HG03060 (cell line): ENCODE measurements around the gene CCIN.

Source experiments
- ATAC-seq: cut with Tn5 transposase; IDR thresholded peaks from one replicate; pipeline ENCODE4 v1.9.1; 2021; ENCODE audit warnings: low read depth, moderate number of reproducible peaks; ENCODE audit not compliant: unreplicated experiment

The CCIN gene

DNA sequence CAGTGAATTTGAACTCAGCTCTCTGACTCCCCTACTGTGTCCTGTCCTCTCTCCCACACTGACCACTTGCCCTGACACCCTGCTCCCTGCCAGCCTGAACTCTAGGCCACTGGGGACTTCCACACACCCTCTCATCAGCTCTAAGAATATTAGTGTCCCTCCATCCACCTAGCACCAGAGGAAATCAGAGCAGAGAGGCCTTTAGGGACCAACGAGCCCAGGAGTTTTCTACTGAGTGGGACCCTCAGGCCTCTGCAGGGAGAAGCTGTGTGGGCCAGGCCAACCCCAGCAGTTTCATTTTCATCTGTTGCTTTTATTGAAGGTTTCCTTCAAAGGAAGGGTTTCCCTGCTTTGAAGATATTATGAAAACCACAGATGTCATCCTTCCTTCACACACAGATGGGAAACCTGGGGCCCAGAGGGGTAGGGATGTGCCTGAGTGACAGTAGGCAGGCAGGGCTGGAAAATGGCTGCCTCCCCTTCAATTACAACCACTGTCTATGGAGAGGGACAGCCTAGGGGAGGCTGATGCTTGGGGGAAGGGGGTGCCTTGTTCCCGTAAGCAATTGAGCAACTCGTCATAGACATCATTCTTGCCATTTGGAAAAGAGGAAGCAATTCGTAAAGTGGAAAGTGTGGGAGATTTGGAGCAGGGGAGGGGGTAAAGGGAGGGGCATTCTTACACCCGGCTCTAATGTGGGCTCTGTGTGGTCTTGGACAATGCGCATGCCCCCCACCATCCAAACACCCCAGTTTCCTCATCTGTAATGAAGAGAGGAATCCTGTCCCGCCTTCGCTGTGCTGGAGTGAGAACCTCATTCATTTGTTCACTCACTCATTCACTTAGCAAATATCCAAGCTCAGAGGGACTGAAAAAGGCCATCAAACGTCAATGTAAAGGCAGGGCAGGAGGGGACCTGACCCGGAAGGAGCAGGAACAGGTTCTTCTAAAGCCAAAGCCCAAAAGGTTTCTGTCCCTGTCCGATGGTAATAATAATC lies 28.8 kb upstream of the CCIN start:
- no peak for ATAC-seq

DNA sequence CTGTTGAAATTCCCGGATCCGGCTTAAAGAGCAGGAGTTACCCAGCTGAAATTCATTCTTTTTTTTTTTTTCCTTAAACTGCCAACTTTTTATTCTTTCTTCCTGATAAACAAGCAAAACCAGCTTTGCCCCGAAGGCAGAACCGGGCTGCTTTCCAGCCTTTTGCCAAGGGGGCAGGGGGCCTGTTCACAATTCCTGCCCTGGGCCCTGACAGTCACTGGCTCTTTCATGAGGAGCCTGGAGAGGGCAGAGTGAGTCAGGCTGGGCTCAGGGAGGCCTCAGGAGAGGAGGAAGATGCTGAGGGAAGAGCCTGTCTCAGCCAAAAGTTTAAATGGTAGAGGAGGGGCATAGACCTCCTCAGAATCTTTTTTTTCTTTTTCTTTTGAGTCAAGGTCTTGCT lies 27.9 kb upstream of the CCIN start:
- no peak for ATAC-seq

DNA sequence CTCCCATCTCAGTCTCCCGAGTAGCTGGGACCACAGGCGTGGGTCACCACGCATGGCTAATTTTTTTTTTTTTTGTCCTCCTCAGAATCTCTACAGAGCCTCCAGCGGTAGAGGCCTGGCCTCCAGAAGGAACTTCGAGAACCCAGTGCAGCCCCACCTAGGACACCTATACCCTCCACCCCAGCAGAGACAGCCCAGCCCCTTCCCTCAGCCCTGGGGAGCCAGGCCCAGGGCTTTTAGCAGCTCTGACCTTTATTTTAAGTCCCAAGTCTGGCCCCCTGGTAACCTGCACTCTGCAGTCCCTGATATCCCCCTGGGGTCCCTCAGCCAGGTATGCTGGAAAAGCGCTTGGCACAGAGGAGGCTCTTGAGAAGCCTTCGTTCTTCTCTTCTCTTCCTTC lies 27.4 kb upstream of the CCIN start:
- ATAC-seq: no peak

DNA sequence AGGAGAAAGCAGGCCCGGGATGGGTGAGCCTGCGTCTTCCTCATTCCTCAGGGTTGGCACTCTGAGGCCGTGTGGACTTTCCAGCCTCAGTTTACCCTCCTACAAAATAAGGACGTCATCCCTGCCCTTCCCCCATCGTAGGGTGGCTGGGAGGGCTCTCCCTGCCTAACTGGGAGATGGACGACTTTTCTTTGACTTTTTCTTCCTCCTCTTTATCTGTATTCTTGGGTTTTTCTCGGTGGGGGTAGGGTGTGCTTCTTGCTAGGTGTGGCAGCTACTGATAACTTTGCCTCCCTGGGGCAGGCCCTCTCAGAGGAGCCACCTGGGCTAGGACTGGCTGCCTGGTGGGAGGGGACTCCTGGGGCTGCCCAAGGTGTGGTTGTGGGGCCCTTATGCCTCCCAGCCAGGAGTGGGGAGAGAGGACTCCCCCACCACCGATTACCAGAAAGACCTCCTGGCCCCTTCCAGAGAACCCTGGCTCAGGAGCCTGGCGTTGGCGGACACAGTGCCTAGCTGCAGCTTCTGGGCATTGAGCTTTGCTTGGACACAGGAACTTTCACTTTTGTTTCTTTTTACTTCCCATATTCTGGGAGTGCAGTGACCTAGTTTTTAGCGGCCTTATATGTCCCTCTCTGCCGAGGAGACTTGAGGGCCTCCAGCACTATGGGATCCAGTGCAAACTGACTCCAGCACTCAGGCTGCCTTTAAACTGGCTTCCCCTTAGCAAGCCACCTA lies 26.5 kb upstream of the CCIN start:
- ATAC-seq: no peak

DNA sequence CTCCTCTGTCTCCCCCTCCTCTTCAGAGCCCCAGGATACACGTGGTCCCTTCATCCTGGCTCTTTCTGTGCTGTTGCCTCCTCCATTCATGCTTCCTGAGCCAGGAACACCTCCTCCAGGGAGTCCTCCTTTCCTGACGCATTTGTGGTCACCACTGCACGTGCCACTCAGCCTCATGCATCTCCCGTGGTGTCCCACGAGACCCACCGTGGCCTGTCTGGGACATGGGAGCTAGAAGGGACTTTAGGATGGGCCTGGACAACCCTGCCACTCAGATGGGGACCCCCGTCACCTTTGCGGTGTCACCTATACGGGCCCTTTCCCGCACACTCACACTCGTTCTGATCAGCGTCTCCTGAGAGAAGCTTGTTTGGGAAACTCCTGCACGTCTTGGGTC lies 25.9 kb upstream of the CCIN start:
- no peak for ATAC-seq

DNA sequence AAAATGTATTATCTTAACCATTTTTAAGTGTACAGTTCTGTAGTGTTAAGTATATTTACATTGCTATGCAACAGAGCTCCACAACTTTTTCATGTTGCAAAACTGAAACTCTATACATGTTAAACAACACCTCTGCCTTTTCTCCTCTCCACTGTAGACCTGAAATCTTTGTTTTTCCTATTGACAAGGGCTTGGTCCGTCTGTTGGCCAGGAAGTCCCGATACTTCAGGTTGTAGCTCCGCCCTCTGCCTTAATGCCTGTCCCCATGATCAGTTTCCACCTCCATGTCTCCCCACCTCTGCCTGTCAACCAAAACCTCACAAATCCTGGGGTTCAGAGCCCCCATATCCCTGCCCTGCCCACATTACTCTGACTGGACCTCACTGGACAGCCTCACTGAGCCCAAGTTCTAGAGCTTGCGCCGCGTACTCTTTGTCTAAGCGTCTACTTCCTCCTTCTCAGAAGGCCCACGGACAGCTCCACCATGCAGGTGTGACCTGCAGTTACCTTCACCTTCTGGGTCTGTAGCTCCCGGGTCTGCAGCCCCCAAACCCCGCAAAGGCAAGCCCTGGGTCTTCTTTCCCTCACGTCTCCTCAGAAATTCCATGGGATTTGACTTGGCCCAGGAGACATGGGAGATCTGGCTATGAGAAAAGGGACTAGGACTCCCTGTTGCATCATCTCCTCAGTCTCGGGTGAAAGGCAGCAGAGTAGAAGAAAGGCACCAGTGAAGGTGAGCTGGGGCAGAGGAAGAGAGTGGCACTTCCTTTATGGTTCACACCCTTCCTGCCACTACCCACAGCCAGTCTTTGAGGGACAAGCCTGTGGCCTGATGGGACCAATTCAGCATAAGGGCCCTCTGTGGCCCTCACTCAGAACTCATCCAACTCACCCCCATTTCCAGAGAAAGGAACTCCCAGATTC lies 24.6 kb upstream of the CCIN start:
- no peak for ATAC-seq

DNA sequence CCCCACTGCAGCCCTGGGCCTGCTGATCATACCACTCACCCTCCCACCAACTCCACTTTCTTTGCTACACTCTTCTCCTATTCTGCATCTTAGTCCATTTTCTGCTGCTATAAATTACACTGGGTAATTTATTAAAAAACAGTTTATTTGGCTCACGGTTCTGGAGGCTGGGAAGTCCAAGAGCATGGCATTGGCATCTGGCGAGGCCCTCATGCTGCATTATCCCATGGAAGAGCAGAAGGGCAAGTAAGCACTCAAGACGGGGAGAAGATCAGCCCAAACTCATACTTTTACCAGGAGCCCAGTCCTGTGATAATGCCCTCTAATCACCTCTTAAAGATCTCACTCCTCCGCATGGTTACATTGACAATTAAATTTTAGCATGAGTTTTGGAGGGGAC lies 23.2 kb upstream of the CCIN start:
- no peak for ATAC-seq

DNA sequence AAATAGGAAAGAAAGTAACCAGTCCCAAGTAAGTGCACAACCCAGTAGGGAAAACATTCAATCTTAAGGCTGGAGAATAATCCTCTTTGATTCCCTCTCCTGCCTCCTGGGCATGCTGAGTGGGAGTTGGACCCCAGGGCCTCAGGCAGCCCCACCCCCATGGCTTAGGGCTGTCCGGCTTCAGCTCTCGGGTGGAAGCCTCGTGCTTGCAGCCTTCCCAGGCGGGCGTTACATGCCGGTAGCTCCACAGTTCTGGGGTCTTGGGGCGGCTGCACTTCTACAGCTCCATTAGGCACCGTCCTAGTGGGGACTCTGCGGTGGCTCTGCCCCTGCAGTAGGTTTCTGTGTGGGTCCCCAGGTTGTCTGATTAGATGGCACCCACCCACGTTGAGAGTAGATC lies 22.5 kb upstream of the CCIN start:
- no peak for ATAC-seq

DNA sequence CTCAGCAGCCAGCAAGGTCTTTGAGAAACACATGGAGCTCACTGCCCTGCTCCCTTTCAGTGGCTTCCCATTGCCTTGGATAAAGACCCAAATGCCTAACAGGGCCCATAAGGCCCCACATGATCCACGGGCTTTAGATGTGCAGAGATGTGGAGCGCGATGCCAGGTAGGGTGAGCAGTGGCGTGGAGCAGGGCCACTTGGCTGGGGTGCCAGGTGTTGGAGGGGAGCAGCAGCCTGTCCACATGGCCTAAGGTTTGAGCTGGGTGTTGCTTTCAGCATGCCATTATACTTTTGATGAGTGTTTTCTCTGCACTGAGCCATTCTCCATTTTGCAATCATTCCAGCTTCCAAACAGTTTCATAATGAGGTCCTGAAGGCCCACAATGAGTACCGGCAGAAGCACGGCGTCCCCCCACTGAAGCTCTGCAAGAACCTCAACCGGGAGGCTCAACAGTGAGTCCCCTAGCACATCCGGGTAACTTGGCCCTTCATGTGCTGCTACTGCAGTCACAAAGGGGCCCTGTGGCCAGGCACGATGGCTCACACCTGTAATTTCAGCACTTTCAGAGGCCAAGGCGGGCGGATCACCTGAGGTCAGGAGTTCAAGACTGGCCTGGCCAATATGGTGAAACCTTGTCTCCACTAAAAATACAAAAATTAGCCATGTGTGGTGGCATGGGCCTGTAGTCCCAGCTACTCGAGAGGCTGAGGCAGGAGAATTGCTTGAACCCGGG lies 21.6 kb upstream of the CCIN start:
- no peak for ATAC-seq

DNA sequence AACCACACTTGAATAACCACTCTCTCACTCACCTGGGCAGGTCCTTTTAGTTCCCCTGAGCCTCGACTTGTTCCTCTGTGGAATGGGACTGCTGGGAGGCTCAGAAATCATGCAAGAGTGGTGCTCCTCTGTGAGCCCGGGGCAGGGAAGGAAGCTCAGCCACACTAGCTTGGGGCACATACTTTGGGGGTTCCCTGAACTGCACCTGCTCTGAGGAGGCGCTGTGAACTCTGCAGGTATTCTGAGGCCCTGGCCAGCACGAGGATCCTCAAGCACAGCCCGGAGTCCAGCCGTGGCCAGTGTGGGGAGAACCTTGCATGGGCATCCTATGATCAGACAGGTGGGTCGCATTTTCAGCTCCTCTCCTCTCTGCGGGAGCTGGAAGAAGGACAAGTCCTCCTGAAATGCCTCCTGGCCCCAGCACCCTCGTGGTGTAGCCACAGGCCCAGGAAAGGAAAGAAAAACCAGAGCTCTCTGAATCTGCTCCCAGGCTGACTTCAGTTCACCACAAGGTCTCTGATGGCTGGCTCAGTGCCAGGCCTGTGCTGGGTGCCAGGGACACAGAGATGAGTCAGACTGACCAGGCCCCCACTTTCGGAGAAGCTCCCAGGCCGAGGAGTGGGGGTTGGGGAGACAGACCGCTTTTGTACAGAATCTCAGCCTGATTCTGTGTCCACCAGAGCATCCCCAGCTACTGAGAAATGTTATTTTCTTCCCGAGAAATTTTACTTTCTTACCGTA lies 20.7 kb upstream of the CCIN start:
- ATAC-seq: peak; percentile 44

DNA sequence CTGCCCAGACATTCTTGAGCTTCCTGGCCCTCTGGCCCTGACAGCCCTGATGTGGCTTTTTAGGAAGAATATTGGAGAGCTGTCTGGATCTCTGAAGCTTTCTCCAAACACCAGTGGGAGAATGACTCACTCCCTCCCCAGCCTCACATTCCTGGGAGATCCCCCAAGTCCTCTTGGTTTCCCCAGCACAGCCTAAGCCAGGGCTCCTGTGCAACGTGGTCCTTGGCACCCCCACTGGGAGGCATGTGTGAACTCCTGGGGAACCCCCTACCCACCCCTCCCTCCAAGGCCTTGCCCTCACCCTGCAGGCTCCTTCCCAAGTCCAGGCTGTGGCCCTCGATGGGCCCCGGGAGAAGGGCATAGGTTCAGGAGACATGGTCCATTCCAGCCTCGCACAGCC lies 20.0 kb upstream of the CCIN start:
- ATAC-seq: no peak

DNA sequence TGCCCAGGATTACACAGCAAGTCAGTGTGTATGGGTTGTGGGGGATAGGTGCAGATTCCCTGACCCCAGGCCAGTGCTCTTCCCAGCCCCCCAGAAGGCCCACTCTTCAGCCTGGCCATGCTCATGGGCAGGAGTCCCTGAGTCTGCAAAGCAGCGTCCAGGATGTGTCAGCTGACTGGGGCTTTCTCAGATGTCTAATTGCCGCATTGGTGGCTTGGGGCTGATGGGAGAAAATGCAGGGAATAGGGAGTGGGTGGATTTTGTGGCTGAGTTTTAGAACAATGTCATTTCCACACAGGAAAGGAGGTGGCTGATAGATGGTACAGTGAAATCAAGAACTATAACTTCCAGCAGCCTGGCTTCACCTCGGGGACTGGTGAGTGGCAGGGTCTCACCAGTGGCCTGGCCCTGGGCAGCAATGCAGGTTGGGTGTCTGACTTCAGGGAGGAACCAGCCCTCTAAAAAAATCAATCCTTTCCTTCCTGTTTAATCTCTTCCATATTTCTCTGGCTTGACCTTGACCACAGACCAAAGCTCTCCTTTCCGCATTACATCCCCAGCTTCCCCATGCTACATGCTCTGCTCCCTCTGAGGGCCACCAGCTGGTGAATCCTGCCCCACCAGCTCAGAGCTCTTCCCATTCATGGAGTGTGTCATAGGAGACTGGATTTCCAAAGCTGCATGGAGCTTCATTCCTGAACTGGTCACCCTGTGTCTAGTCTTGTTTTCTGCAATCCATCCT lies 18.4 kb upstream of the CCIN start:
- ATAC-seq: no peak

DNA sequence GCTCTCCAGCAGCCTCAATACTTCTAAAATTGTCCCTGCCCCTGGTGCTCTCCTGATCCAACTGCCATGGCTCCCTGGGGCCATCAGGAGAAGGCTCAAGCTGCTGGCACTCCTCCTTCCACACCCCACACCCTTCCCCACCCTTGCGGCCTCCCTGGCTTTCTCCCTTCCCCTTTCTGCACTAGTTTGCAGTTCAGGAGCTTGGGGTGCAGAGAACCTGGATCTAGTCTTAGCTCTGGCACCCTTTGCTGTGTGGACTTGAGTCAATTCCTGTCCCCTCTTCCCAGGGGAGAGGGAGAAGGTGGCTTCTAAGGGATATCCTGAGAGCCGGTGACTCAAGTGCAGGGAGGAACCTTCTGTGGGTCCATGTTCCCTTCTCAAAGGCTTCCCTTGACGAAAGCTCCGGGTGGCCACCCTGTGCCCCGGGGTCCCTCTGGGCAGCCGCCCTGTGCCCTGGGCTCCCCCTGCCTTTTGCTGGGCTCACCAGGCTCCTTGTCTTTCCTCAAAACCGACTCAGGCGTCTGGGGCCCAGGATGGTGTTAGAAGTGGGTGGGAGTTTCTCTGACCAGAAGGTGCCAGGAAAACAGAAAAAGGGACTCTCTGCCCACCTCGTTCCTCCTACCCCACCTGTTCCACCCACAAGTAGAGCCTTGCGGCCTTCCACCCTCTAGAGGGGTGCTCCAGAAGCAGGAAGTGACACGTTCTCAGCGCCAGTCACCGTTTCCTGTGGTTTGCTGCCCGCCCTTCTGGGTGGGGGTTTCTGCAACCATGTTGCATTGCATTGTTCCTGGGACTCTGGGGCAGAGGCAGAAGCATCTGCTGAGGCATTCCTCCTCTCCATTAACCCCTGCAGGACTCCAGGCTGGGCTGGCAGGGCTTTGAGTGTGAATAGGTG lies 17.6 kb upstream of the CCIN start:
- ATAC-seq: peak; percentile 51

DNA sequence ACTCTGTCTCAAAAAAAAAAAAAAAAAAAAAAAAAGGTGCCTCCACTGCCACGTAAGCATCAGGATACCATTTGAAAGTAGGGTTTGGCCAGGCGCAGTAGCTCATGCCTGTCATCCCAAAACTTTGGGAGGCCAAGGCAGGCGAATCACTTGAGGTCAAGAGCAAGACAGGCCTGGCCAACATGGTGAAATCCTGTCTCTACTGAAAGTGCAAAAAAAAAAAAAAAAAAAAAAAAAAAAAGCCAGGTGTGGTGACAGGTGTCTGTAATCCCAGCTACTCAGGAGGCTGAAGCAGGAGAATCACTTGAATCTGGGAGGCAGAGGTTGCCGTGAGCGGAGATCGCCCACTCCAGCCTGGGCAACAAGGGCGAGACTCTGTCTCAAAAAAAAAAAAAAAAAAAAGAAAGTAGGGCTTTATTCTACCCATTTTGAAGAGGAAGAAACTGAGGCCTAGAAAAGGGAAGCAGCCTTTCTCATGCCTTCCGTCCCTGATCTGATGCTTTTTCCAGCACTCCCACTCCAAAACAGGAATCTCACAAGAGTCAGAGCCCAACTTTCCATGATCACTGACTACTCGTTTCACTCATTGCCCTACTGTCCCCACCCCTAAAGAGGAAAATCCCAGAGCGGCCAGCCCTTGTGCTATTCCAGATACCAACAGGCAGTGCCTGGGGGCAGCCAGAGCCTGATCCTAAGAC lies 16.3 kb upstream of the CCIN start:
- ATAC-seq: no peak

DNA sequence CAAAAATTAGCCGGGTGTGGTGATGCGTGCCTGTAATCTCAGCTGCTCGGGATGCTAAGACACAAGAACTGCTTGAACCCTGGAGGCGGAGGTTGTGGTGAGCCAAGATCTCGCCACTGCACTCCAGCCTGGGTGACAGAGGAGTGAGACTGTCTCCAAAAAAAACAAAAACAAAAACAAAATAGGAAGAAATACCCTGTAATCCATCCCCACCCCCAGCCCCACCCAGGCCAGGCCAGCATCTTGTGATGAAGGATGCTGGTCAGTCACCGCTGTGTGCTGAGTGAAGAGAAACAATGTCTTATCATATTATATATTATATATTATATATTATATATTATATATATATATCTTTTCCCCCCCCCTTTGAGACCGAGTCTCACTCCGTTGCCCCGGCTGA lies 15.4 kb upstream of the CCIN start:
- ATAC-seq: no peak

DNA sequence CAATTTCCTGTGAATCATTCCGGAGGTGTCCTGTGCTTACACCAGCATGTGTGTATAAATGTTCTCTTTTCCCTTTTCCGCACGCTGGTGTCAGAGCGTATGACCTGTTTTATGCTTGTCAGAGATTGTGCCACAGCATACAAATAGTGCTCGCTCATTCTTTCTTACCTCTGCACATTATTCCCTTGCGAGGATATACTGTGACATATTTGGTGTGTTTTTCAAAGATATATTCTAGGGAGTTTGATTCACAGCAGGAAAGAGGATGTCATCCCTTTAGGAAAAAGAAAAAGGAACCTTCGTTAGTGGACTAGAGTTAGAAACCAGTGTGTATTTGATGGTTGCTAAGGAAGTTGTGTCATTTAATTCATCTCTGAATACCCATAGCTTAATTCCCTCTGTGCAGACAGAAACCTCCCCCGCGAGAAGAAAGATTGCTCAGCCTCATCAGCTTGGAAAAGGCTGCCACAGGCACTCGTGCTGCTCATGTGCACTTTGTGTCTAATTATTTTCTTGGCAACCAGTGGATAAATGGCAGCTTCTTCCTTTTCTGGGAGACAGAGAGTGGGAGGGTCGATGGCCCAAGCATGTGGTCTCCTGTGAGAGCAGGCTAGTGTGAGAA lies 14.7 kb upstream of the CCIN start:
- ATAC-seq: no peak

DNA sequence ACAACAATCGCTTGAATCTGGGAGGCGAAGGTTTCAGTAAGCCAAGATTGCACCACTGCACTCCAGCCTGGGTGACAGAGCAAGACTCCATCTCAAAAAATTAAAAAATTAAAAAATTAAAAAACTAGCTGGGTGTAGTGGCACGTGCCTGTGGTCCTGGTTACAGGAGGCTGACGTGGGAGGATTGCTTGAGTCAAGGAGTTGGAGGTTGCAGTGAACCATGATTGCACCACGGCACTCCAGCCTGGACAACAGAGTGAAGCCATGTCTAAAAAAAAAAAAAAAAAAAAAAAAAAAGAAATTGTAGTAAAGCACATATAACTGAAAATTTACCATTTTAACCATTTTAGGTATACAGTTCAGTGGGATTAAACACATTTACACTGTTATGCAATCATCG lies 13.1 kb upstream of the CCIN start:
- no peak for ATAC-seq
